Neutrophil (primary cell): ENCODE results near the gene TNFRSF14.

Experiments used
- H3K27ac ChIP-seq: fragments of 200-600 bp; sonication (generic); 2 replicates; pipeline ENCODE4 v1.5.1; 2016; ENCODE audit warnings: mild to moderate bottlenecking, moderate library complexity
- H3K27me3 ChIP-seq: fragments of 200-600 bp; sonication (generic); 2 replicates; pipeline ENCODE4 v1.6.0; 2016; ENCODE audit warnings: mild to moderate bottlenecking
- H3K36me3 ChIP-seq: fragments of 200-600 bp; sonication (generic); 2 replicates; pipeline ENCODE4 v1.5.1; 2017
- H3K4me1 ChIP-seq, 2 experiments: fragments of 200-600 bp in 1 of 2; sonication (generic) in 1 of 2; 1 replicate in 1 of 2; 2 replicates in 1 of 2; pipeline versions ENCODE4 v1.5.1 to v1.6.1; 2013 to 2016; ENCODE audit warnings: low read depth in 1 of 2, low read length in 1 of 2, mild to moderate bottlenecking in 1 of 2, moderate library complexity in 1 of 2; ENCODE audit not compliant: control insufficient read depth in 1 of 2, insufficient read depth in 1 of 2
- H3K4me3 ChIP-seq, 2 experiments: fragments of 200-600 bp in 1 of 2; sonication (generic) in 1 of 2; 1 replicate in 1 of 2; 2 replicates in 1 of 2; pipeline ENCODE4 v1.5.1; 2013 to 2016; ENCODE audit warnings: low read depth in 1 of 2, low read length in 1 of 2, mild to moderate bottlenecking in 1 of 2, moderate library complexity in 1 of 2
- H3K9me3 ChIP-seq: fragments of 200-600 bp; sonication (generic); 2 replicates; pipeline ENCODE4 v1.5.1; 2016
- TF ChIP-seq, protein P1 (sequence below): fragments of 200-600 bp; sonication (generic); IDR thresholded peaks from 2 replicates; pipeline ENCODE4 v1.5.1; 2016; ENCODE audit warnings: antibody characterized with exemption

TNFRSF14 gene

GRCh38 chr1:2558861-2559260, 2.7 kb downstream of the TNFRSF14 start:
- no peaks in the 10 kb centered on the region for H3K9me3 ChIP-seq
- peaks cover 65% of the 10 kb centered on the region for H3K36me3 ChIP-seq
- peaks cover 40 to 41% of the 10 kb centered on the region in 2 experiments for H3K4me1 ChIP-seq
- H3K4me3 ChIP-seq: no peak overlapping the region
- H3K27ac ChIP-seq: peak overlapping the region; percentile 99
- H3K27me3 ChIP-seq: no peaks in the 10 kb centered on the region
- TF ChIP-seq, protein P1, sequence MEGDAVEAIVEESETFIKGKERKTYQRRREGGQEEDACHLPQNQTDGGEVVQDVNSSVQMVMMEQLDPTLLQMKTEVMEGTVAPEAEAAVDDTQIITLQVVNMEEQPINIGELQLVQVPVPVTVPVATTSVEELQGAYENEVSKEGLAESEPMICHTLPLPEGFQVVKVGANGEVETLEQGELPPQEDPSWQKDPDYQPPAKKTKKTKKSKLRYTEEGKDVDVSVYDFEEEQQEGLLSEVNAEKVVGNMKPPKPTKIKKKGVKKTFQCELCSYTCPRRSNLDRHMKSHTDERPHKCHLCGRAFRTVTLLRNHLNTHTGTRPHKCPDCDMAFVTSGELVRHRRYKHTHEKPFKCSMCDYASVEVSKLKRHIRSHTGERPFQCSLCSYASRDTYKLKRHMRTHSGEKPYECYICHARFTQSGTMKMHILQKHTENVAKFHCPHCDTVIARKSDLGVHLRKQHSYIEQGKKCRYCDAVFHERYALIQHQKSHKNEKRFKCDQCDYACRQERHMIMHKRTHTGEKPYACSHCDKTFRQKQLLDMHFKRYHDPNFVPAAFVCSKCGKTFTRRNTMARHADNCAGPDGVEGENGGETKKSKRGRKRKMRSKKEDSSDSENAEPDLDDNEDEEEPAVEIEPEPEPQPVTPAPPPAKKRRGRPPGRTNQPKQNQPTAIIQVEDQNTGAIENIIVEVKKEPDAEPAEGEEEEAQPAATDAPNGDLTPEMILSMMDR: no peak

GRCh38 chr1:2559509-2560298, 3.5 kb downstream of the TNFRSF14 start:
- Histone ChIP-seq H3K9me3 (no peaks in the 10 kb centered on the region), H3K27me3 (no peaks in the 10 kb centered on the region), H3K4me1 (peaks cover 32 to 33% of the 10 kb centered on the region in 2 experiments), H3K27ac (no peak overlapping the region), H3K4me3 (no peak overlapping the region), H3K36me3 (peaks cover 70% of the 10 kb centered on the region)
- TF ChIP-seq, protein P1: no peak

DNA sequence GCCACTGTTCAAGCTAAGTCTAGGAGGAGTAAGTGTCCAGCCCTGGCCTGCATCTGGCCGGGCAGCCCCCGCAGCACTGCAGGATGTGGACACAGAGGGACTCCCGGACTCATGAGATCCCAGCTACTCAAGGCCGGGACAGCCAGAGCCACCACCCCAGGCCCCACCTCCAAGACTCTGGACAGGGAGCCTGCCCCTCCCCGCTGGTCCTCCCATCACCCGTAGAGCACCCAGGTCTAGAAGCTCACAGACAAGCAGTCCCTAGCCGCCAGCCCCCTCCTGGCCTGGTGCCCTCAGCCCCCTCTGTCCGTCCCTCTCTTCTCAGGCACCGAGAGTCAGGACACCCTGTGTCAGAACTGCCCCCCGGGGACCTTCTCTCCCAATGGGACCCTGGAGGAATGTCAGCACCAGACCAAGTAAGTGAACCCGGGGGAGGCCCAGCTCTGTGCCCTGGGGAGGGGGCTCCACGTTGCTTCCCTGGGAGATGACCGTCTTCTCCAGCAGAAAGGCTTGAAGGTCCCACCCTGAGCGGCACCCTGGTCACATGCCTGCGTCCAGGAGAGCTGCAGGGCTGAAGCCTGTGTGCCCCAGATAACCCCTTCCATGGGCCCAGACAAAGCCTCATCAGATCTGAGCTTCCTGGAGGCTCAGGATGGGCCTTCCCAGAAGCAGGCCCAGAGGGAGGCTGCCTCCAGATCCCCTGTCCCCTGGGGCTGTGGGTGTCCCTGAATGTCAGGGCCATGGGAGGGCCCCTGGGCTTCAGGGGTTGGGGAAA, 4.3 kb downstream of the TNFRSF14 start:
- TF ChIP-seq, protein P1: no peak
- H3K4me3 ChIP-seq: no peak overlapping the region
- H3K9me3 ChIP-seq: no peaks in the 10 kb centered on the region
- peaks cover 24 to 25% of the 10 kb centered on the region in 2 experiments for H3K4me1 ChIP-seq
- no peaks in the 10 kb centered on the region for H3K27me3 ChIP-seq
- H3K27ac ChIP-seq: peak overlapping the region; percentile 50
- peaks cover 70% of the 10 kb centered on the region for H3K36me3 ChIP-seq

DNA sequence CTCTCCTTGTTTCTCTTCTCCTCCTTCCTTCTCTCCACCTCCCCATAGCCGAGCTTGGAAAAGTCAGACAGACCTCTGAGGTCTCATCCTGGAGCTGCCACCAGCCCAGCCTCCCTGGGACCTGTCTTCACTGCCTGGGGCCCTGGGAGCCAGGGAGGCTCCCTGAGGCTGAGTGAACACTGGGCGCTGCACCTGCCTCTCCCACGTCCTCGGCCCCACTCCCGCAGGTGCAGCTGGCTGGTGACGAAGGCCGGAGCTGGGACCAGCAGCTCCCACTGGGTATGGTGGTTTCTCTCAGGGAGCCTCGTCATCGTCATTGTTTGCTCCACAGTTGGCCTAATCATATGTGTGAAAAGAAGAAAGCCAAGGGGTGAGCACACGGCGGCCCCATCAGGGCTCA, 5.3 kb downstream of the TNFRSF14 start:
- Histone ChIP-seq H3K4me1 (peaks cover 16 to 21% of the 10 kb centered on the region in 2 experiments), H3K4me3 (no peak overlapping the region), H3K9me3 (no peaks in the 10 kb centered on the region), H3K36me3 (peaks cover 70% of the 10 kb centered on the region), H3K27ac (peak overlapping the region; percentile 50), H3K27me3 (no peaks in the 10 kb centered on the region)
- TF ChIP-seq, protein P1: no peak

DNA sequence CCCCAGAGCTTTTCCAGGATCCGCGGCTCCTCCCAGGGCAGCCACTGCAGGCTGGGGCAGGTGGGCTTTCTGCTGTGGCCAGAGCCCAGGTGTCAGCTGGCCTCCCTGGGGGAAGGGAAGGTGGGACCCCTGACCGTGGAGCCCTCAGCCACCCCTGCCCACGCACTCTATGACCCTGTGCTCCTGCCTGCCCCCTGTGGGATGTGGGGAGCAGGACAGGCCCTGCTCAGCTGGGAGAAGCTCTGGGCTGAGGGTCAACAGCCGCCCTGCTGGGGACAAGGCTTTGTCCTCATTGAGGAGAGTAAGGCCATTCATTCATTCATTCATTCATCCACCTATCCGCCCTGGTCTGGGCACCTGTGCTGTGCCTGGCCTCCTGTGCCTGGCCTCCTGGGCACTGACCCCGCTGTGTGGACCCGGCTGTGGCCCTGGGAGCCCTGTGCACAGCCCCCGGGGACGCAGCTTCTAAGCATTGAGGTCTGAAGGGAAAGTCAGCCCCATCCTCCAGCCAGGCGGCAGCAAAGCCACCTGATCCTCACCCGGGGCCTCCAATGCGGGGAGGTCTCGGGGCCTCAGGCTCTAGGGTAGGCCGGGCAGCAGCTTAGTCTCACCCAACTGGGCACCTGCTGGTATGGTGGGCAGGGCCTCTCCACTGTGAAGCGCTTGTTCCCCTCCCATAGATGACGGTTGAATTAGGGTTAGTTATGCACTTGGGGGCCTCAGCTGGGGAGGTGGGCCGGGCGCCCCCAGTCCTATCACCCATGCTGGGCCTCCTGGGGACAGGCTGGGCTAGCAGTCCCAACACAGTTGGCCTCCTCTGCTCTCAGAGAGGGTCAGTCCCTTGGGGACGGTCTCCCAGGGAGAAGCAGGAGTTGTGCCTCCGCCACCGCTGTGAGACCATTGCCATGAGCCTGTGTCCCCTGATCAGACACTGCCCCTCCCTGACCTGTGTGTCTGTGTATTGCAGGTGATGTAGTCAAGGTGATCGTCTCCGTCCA, 6.0 kb downstream of the TNFRSF14 start:
- H3K36me3 ChIP-seq: peaks cover 70% of the 10 kb centered on the region
- TF ChIP-seq, protein P1: peak; percentile 69
- no peak overlapping the region for H3K4me3 ChIP-seq
- H3K9me3 ChIP-seq: no peaks in the 10 kb centered on the region
- H3K27me3 ChIP-seq: no peaks in the 10 kb centered on the region
- H3K27ac ChIP-seq: peak overlapping the region; percentile 50
- peaks cover 10 to 16% of the 10 kb centered on the region in 2 experiments for H3K4me1 ChIP-seq
